GM12878 (cell line): Measurements from ENCODE around the gene NOTCH4. TPM values are rescaled to one million over a fixed set of nuclear protein-coding genes. Genes with fewer than 3 reads are reported as not detected.

Source experiments
- ATF7 ChIP-seq: fragments of 450-650 bp; IDR thresholded peaks from 2 replicates; pipeline ENCODE4 v1.6.1; 2016; ENCODE audit warnings: low read depth, mild to moderate bottlenecking
- BCLAF1 ChIP-seq: fragments of 450-650 bp; IDR thresholded peaks from 2 replicates; pipeline ENCODE4 v1.6.1; 2017; ENCODE audit warnings: antibody characterized with exemption, mild to moderate bottlenecking, moderate library complexity
- HCFC1 ChIP-seq: fragments of 150-350 bp; IDR thresholded peaks from 2 replicates; pipeline ENCODE4 v1.6.1; 2014; ENCODE audit warnings: low read length
- IRF3 ChIP-seq: fragments of 450-650 bp; IDR thresholded peaks from 2 replicates; pipeline ENCODE4 v1.6.1; 2014; ENCODE audit warnings: mild to moderate bottlenecking
- NKRF ChIP-seq: fragments of 450-650 bp; conservative IDR thresholded peaks from 2 replicates; pipeline ENCODE4 v1.6.1; 2017; ENCODE audit warnings: mild to moderate bottlenecking, moderate library complexity
- PBX3 ChIP-seq: IDR thresholded peaks from 2 replicates; pipeline ENCODE4 v1.6.1; 2011; ENCODE audit warnings: mild to moderate bottlenecking, low read depth, low read length, moderate library complexity; ENCODE audit not compliant: insufficient replicate concordance
- PKNOX1 ChIP-seq: fragments of 450-650 bp; IDR thresholded peaks from 2 replicates; pipeline ENCODE4 v1.6.1; 2016; ENCODE audit warnings: mild to moderate bottlenecking
- RBBP5 ChIP-seq: fragments of 200-600 bp; sonication (generic); conservative IDR thresholded peaks from 2 replicates; pipeline ENCODE4 v1.6.1; 2016
- ZBTB11 ChIP-seq: fragments of 450-650 bp; formaldehyde crosslinking; IDR thresholded peaks from 2 replicates; pipeline ENCODE4 v1.5.0; 2022; ENCODE audit warnings: mild to moderate bottlenecking, missing genetic modification characterization
- polyA plus RNA-seq, 11 experiments: library from polyadenylated mRNA; depleted of rRNA in 4 of 11; unstranded in 6 of 11; stranded (reverse) in 5 of 11; fragments of >200 nt; fragmentation: Nextera tagmentation in 4 of 11; fragmentation: Illumina TruSeq in 1 of 11; extraction: Ambion mirVana in 4 of 11; extraction: Trizol in 1 of 11; gene quantifications; 1 replicate in 1 of 11; 2 replicates in 10 of 11; pipeline versions ENCODE4 v1.2.1 to v1.2.3, GENCODE V29; 2011 to 2016; ENCODE audit warnings: inconsistent platforms in 2 of 11, missing spikeins in 2 of 11, low read depth in 1 of 11
- total RNA-seq, 4 experiments: library from RNA; depleted of rRNA in 3 of 4; stranded (reverse); fragments of >200 nt in 3 of 4; fragmentation: Illumina TruSeq in 1 of 4; extraction: Trizol in 1 of 4; gene quantifications; 2 replicates each; pipeline versions ENCODE4 v1.2.1 to v1.2.3, GENCODE V29; 2013 to 2021

The NOTCH4 gene
- total and polyA plus RNA-seq, 10 of the 15 experiments (the other 5 are each of a cell fraction or from before 2014, with no cell fraction given): 0.66 to 3.3 (median 1.4) TPM

- no peak for TF ChIP-seq HCFC1
- TF ChIP-seq PBX3: no peak
- no peak for TF ChIP-seq RBBP5
- TF ChIP-seq IRF3: no peak
- TF ChIP-seq ATF7: no peak
- TF ChIP-seq PKNOX1: no peak
- no peak for TF ChIP-seq BCLAF1
- no peak for TF ChIP-seq NKRF
- no peak for TF ChIP-seq ZBTB11 (CRISPR knock-in tag)
Observed at GRCh38 chr6:32247401-32247800, 23.5 kb upstream of the NOTCH4 start (continued).
